Stimulated activated CD8-positive, alpha-beta memory T cell treated with anti-CD3 and anti-CD28 coated beads, Interleukin-12 subunit alpha, Interleukin-12 subunit beta, amount 100 ng/mL, for 1 hour (primary cell): ENCODE data around the gene PYGM.

Experiments used
- DNase-seq: peaks from one replicate; pipeline ENCODE4 v3.0.0-alpha.2; 2020; ENCODE audit warnings: low read depth

PYGM gene

GRCh38 chr11:64759722-64760719 is at the start of gene PYGM:
TSS of gene PYGM (minus strand) at chr11:64759974. CDS start at chr11:64759898, 76 bp downstream.
- no peak for DNase-seq

GRCh38 chr11:64805481-64805880 is 45.7 kb upstream of the PYGM start:
- no peak for DNase-seq

GRCh38 chr11:64804346-64805210 is 44.8 kb upstream of the PYGM start:
- DNase-seq: no peak

- no peak for DNase-seq
These were observed 44.1 kb upstream of the PYGM start for GRCh38 chr11:64803846-64804345.

GRCh38 chr11:64803158-64803845 is 43.5 kb upstream of the PYGM start, which contains the start of gene MAP4K2:
TSS of gene MAP4K2 (minus strand) at chr11:64803214. CDS start at chr11:64803149, 65 bp downstream.
- DNase-seq: peak; percentile 68

GRCh38 chr11:64802370-64803157 is 42.8 kb upstream of the PYGM start:
- no peak for DNase-seq

- no peak for DNase-seq
These were observed 42.0 kb upstream of the PYGM start for GRCh38 chr11:64801561-64802369.

GRCh38 chr11:64801158-64801464 is 41.3 kb upstream of the PYGM start:
- no peak for DNase-seq

GRCh38 chr11:64800303-64801157 is 40.8 kb upstream of the PYGM start:
- DNase-seq: no peak

GRCh38 chr11:64799623-64800302 is 40.0 kb upstream of the PYGM start:
- DNase-seq: no peak

- DNase-seq: no peak
These were observed 39.5 kb upstream of the PYGM start for GRCh38 chr11:64799256-64799622.

- no peak for DNase-seq
These were observed 37.2 kb upstream of the PYGM start for GRCh38 chr11:64796757-64797541.

GRCh38 chr11:64796047-64796756 is 36.4 kb upstream of the PYGM start:
- no peak for DNase-seq

- no peak for DNase-seq
These were observed 34.8 kb upstream of the PYGM start for GRCh38 chr11:64794526-64794925.

- DNase-seq: no peak
These were observed 33.7 kb upstream of the PYGM start for GRCh38 chr11:64793271-64794160.

- no peak for DNase-seq
These were observed 32.7 kb upstream of the PYGM start for GRCh38 chr11:64792482-64792881.
